GM18511 (cell line): Measurements from ENCODE around the gene EFR3B.

Experiments used
- ATAC-seq: cut with Tn5 transposase; IDR thresholded peaks from one replicate; pipeline ENCODE4 v1.9.1; 2021; ENCODE audit warnings: mild to moderate bottlenecking, moderate library complexity; ENCODE audit not compliant: unreplicated experiment

Gene EFR3B

DNA sequence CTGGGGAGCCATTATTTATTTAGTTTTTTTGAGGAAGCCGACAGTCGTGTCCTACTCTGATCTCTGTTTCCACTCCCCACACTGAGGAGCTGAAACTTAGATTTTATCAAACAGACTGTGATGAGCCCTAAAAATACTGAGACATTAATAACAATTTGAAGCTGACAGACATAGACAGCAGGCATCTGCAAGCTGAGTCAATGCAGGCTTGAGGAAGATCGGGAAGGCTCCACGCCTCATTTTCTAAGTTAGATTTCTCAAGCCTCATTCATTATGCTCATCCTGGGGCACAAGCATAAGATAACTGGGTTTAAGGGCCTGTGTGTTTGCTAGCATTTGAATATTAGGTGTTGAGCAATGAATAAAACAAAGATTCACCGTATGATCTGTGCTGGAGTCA is 26.3 kb downstream of the EFR3B start:
- ATAC-seq, result no peak

DNA sequence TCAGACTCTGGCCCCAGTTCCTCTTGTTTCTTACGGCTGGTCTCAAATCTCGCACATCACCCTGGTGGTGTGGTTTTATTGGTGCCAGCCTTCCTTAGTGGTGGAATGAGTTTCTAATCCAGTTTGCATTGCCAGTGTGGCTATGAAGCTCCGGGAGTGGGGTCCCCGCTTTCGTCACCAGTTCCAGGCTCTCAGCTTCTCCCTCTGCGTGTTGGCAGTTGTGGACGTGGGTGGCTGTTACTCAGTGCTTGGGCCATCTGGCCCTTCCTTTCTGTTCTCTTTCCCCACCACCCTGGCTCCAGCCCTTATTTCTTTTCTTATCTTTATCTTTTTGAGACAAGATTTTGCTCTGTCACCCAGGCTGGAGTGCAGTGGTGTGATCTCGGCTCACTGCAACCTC is 30.1 kb downstream of the EFR3B start:
- ATAC-seq, result no peak

DNA sequence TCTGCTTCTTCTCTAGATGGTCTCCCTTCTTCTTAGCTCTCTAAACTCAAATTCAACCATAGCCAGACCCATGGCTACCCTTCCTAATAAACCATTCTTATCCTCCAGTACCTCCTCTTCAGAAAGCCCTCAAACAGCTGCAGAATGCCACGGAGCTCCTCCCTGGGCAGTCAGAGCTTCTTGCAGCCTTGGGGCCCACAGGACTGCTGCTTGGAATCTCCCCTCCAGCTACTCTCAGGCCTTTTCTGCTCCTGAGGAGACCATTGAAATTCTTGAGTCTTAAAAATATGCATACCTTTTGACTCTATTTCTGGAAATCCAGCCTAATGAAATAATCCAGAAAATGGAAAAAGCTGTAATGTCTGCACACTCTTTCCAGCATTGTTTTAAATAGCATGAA is 30.7 kb downstream of the EFR3B start:
- no peak for ATAC-seq

DNA sequence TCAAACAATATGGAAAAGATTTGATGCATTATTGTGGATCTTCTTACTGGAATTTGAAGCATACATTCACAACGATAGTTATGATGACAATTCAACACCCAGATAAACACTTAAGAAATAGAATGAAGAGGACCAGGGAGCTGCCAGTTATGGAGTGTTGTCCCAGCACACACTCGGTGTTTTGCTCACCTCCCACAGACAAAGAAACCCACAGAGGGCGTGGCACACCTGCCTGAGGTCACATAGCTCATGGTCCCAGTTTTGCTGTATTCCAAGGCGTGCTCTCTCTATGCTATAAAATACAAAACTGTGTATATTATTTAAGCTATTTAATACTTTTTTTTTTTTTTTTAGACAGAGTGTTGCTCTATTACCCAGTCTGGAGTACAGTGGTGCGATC is 31.1 kb downstream of the EFR3B start:
- no peak for ATAC-seq

DNA sequence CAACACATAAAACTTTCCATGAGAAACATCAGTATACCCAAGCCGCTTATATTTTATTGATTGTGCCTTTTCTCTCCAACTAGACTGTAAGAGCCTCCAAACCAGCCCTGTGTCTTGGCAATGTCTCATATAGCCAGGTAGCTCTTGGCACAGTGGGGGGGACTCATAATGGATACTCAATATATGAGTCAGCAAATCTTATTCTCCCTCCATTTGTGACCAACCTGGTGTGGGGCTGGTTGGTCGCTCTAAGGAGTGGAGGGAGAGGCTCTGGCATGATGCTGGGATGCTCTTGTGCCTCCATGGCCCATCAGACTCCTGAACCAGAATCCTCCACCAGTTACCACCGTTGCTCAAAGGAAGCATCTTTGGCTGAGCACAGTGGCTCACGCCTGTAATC is 32.0 kb downstream of the EFR3B start:
- no peak for ATAC-seq

DNA sequence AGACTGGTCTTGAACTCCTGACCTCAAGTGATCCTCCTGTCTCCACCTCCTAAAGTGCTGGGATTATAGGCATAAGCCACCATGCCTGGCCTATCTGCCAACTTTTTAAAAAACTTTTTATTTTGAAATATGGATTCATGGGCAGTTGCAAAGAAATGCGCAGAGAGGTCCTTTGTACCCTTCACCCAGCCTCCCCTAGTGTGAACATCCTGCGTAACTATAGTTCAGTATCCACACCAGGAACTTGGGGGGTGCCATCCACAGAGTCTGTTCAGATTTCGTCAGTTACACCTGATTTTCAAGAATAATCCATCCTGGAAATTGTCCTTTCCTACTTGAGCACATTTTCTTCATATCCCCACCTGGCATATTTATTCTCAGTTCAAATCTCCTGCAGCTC is 33.0 kb downstream of the EFR3B start:
- ATAC-seq, result no peak

DNA sequence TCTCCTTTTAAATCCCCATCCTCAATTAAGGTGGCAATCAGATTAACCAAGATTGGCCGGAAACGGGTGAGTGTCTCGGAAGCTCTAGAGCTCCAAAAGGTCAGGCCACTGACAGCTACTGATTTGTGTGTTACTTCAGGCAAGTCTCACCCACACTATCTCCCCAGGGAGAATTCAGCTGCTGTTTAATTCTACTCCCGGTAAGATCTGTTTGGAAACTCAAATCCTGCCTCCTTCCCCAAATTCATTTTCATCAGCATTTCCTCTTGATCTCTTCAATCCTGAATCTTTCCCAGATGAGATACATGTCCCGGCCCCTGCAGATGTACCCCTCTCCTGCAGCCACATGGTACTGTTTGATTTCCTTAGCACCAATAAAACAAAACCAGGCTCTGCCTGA is 34.9 kb downstream of the EFR3B start:
- ATAC-seq, result no peak

DNA sequence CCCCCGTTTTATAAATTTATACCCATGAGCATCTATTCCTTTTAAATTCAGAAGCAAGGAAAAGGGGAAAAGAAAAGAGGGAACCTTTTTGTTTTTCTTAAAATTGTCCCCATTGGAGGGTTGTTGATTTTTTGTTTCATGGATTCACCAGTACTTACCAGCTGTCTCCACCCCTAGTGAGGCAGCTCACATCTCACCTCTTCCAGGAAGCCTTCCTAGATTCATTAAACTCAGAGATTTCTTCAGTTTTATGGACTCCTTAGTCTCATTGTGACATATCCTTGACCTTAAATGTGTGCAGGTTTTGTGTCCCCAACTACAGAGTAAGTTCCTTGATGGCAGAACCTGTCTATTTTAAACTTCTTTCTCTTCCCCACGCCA is 35.9 kb downstream of the EFR3B start:
- no peak for ATAC-seq

DNA sequence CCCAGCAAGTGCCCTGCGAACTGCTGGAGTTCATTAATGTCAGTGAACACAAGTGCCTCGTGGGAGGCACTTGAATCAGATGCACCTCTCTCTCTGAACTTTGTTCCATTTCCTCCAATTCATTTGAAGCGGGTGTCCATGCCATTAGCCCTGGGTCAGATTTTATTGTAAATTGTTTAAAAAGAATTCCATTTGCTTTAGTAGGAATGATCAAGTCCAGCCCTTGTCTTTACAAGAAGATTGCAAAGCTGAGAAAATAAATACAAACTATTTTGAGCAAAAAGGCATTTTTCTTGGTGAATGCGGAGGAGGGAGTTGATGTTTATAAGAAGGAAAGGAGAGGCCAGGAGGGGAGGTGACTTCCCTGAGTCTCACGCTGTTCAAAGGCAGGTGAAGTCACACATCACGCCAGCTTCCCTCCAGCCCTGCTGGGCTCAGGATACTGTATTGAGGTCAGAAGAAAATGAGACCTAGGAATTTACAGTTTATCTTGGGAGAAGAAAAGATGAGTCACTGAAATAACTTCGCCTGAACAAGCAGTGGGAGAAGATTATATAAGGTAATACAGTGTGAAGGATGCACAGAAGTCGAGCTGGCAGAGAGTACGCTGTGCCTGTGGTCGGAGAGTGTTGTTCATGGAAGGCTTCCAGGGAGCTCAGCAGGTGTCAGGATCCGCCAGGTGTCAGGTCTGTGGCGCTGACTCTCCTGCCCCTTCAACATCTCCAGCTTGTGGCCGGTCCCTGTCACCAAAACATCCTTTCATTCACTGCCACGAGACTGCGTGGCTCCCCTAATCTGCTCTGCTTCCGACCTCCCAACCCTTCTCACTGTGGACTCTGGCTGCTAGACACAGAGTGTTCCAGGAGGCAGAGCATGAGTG is 36.5 kb downstream of the EFR3B start:
- ATAC-seq, result no peak

DNA sequence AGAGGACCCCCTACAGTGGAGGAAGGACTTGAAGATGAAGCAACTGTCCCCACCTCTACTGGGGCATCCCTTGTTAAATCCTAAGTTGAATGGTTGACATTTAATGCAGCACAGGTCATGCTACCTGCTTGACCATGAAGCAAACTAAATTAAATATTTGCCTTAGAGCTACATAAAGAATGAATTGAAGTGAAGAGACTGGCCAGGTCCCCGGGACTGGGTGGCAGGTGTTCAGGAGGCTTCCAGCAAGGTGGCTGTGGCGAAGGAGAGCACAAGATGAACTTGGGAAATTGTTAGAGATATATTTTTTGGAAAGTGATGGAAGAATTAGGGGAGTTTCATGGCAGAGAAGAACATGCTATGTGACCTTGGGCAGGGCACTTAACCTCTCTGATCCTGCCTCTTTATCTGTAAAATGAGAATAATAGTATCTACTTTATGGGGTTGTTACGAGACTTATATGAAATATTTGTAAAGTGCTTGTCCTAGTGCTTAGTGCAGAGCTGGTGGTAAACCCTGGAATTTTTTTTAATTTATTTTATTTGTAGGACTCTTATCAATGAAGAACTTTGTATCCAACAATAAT is 37.3 kb downstream of the EFR3B start:
- no peak for ATAC-seq

DNA sequence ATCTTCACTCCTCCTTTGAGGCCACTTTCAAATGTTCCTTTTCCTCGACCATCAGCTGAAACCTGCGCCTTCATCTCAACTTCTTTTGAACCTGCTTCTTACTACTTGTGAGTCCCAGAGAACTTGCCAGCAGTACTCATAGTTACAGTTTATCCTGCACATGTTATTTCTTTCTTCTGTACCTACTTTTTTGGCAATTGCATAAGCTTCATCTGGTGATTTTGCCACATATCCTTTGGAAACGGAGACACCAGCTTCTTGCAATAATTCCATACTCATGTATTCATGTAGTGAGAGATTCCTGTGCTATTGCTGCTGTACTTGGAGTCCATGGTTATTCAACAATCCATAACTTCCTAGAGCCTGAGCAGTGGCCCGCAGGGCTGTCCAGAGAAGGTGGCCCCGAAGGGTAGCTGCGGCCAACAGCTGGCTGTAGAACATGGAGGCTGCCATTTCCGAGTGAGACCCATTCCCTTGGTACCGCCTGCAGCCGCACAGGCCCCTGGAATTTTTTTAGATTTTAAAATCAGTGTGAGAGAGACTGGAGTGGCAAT is 39.4 kb downstream of the EFR3B start:
- ATAC-seq, result no peak

DNA sequence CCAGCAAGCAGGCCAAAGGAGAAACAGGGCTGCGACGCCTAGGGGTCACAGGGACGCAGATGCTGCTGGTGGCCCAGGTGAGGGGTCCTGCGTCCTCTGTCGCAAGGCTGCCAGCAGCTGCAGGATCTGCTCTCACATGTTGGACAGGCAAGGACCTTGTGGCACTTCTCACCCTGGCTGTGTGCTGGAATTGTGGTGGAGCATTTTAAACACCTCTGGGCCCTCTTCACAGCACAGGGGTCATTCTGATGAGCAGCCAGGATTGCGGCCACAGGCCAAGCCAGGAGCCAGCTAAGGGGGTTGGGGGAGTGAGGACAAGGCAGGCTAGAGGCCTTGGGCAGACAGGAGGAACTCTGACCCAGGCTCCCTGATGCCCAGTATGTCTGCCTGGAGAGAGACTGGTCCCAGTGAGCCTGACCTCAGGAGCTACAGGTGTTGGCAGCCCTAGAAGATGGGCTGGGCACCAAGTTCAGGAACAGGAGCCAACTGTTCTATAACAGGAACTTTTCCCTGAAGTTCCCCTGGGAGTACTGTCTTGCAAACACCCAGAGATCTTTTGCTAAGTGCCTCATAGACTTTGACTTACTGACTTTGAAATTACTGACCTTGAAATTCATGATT is 40.2 kb downstream of the EFR3B start:
- no peak for ATAC-seq

DNA sequence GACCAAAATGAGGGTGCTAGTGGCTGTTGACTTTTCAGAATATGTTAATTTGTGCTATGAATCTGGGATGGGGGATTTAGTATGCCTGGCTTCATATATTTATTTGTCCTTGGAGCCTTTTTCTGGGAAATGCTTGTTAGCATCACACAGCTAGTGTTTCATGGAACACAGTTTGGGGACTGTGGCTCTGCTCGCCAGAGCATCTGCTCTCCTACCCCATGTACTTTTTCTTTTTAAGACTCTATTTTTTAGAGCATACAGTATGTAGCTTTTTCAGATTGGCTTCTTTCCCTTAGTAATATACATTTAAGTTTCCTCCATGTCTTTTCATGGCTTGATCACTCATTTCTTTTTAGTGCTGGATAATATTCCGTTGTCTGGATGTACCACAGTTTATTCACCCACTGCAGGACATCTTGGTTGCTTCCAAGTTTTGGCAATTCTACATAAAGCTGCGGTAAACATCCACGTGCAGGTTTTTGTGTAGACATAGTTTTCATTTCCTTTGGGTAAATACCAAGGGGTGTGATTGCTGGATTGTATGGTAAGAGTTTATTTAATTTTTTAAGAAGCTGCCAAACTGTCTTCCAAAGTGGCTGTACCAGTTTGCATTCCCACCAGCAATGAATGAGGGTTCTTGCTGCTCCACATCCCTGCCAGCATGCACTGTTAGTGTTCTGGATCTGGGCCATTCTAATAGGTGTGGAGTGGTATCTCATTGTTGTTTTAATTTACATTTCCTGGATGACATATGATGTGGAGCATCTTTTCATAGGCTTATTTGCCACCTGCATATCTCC is 44.1 kb downstream of the EFR3B start:
- no peak for ATAC-seq

DNA sequence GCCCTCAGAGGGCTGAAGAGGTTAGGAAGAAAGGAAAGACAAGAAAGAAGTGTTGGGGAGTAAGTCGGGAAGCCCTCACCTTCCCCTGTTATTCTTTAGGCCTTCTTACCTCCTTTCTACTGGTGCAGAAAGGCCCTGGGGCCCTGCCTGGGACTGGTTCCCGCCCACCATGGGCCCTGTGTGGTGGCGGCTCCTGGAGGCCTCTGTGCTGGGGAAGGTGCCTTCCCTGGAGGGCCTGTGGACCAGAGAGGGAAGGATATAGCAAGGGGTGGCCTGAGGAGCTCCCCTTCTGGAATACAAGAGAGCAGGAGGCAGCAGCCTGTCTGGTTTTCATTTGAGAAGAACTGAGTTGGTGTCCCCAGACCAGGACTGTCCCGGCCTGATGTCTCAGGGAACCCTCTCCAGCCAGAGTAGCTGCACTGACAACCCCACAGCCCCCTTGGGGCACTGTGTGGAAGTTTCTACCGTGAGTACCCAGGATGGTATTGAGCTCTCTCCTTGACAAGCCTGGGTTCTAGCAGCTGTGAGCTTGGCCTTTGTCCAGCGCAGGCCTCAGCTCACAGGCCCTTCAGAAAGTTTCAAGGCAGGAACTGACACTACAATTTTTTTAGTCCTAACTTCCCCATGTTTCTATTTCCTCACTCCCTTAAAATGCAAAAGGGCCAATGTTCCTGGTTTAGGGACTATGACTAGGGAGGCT is 47.1 kb downstream of the EFR3B start:
- no peak for ATAC-seq

DNA sequence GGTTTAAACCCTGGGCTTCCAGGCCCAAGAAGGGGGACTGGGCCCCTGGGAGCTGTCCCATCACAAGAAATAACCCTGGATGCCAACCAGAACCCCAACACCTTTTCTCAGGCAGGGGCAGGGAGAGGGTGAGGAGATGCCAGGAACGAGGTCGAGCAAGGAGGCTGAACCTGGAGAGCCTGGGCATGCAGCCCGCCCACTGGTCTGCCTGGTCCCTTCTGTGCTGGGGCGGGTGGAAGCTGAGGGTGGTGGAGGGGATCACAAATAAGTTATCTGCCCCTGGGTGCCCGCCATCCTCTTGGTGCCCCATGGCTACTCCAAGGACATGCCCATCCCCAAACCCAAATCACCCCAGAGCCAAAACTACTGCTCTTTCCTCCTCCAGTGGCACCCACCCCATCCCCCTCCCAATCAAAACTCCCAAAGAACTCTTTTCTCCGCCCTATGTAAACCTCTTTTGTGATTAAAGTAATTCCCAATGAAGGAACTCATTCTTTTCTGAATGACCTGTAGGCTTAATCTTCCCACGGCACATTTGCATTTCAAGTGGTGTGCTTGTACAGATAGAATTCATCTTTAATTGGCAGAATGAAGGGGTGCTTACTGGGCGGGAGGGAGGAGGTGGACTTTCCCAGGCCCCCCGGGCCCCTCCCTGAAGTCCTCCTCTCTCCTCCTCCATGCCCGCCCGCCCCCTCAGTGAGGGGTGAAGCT is 47.9 kb downstream of the EFR3B start:
- no peak for ATAC-seq

DNA sequence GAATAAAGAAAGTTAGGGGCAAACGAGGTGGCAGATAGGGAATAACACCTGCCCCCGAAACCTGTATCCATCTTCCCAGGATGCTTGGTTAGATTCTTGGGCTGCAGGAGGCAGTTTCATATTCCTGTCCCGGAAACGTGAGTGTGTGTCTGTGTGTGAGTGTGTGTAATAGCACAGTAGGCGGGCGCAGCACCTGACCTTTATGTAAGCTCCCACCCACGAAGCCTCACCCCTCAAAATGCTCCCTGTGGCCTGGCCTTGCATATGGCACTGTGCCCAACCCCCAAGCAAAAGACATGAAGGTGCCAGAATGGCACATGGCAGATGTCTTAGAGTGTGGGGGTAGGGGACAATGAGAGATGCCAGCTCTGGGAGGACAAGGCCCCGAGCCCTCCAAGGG is 48.9 kb downstream of the EFR3B start:
- no peak for ATAC-seq

DNA sequence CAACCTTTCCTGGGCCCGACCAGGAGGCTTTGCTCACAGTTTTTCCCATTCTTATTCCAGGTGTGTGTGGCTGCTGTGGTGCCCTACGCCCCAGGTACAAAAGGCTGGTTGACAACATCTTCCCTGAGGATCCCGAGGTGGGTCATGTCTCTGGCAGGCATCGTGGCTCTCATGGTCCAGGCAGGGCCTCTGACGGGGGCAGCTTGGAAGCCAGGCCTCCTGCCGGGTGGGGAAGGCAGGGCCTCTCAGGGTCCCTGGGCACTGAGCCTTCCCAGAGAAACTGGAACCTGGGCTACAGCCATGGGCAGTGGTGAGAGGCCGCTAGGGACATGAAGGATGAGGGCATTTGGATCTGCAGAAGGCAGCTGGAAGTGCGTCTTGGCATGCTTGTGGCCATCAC is 49.4 kb downstream of the EFR3B start:
- ATAC-seq, result no peak

DNA sequence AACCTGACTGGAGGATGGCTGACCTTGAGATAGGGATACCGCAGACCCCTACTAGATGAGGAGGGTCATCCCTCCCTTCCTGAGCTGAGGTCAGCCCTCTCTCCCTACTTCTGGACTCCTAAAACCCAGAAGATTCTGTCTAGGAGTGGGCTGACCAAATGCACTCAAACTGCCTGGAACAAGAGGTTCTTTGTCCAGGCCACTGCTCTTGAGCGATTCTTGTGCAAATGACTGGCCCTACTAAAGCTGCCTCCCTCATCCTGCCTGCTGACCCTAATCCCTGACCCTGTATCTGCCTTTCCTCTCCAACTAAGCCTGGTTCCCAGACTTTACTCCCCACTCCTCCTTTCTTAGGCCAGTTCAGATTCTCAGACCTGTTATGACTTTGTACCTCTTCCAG is 56.2 kb downstream of the EFR3B start:
- no peak for ATAC-seq

DNA sequence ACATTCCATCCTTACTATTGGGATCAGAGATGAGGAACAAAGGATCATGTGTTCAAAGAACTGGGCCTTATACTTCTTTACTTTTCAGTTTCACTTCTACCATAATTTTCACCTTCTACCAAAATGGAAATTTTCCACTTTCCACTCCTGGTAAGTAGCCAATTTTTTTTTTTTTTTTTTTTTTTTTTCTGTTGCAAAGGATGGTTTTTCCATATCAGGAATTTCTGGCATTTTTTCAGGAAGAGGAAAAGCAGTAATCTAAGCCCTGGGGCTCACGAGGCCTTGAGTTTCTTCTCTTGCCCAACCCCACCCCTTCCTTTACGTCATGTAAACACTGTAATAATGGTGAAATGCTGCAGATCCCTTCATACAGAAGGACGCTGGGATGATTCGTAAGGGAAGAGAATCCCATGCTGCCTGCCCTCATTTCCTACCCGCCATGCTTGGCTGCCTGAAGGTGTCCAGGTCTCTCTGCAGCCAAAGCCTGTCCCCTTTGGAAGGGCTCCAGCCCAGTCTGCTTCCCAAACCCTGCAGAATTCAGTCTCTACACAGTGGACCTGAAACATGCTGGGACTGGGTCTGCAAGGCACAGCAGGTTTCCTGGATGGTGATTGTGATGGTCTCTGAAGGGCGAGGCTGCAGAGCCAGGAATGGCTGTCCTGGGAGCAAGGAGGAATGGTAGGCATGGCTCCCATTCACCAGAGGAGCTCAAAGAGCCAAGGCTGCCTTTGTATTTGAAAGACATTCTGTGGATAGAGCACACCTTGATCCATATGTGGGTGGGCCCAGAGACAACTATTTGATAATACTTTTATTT is 57.0 kb downstream of the EFR3B start:
- no peak for ATAC-seq
